Stimulated activated naive CD8-positive, alpha-beta T cell treated with anti-CD3 and anti-CD28 coated beads, Interleukin-15, amount 100 ng/mL, for 72 hours (primary cell): ENCODE data around the gene LIPK.

ENCODE experiments used
- ATAC-seq: fragments of 150-1000 bp; cut with Tn5 transposase; 2 replicates; pipeline ENCODE4 v1.10.0; 2021; ENCODE audit warnings: mild to moderate bottlenecking, moderate library complexity
- DNase-seq, 2 donors: peaks; one replicate each; pipeline ENCODE4 v3.0.0; 2021 to 2022
- H3K27ac Mint-ChIP-seq, 2 donors: one replicate each; pipeline ENCODE4 v1.8.0; 2022; ENCODE audit warnings: mild to moderate bottlenecking in 2 of 2, mixed read lengths in 2 of 2, moderate library complexity in 2 of 2
- H3K27me3 Mint-ChIP-seq: one replicate; pipeline ENCODE4 v1.8.0; 2022; ENCODE audit warnings: mixed read lengths
- H3K4me1 Mint-ChIP-seq: one replicate; pipeline ENCODE4 v1.8.0; 2022; ENCODE audit warnings: mild to moderate bottlenecking, mixed read lengths
- H3K4me3 Mint-ChIP-seq, 2 donors: one replicate each; pipeline ENCODE4 v1.8.0; 2022; ENCODE audit warnings: mild to moderate bottlenecking in 2 of 2, mixed read lengths in 2 of 2, moderate library complexity in 1 of 2
- H3K9me3 Mint-ChIP-seq, 2 donors: one replicate each; pipeline ENCODE4 v1.8.0; 2022; ENCODE audit warnings: mixed read lengths in 2 of 2

LIPK gene

DNA sequence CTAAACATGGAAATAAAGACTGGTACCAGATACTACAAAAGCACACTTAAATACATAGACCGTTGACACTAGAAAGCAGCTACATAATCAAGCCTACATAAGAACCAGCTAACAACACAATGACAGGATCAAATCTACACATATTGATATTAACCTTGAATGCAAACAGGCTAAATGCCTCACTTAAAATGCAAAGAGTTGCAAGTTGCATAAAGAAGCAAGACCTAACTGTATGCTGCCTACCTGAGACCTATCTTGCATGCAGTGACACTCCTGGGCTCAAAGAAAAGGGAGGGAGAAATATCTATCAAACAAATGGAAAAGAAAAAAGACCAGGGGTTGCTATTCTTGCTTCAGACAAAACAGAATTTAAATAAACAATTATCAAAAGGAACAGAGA, 39.6 kb downstream of the LIPK start:
- DNase-seq (no peak), ATAC-seq (no peak)
- Mint-ChIP-seq H3K27ac (peak overlapping the region in 1 of 2 donors; percentile 5), H3K9me3 (peaks cover 8 to 14% of the 10 kb centered on the region in 2 donors), H3K4me1 (peaks cover 6% of the 10 kb centered on the region), H3K27me3 (peaks cover 20% of the 10 kb centered on the region), H3K4me3 (no peak overlapping the region)

DNA sequence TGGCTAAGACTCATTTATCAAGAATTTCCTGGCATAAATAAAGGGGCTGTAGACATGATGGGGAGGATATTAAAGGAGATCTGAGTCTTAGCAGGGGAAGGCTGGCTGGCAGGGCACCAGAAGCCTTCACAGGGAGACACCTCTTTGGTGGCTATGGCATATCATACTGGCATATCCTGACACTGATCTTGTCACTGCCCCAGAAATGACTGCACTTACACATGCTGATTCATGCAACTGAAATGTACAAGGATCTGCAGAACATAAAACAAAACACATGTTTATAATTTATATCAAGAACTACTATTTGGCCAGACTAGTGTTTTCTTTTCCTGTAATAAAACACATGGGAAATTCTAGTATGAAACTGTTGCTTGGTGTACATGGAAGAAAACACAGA, 48.2 kb downstream of the LIPK start:
- H3K27ac Mint-ChIP-seq: no peak overlapping the region
- no peaks in the 10 kb centered on the region for H3K27me3 Mint-ChIP-seq
- DNase-seq (no peak), ATAC-seq (no peak)
- H3K4me3 Mint-ChIP-seq: no peak overlapping the region
- peaks cover 8% of the 10 kb centered on the region for H3K4me1 Mint-ChIP-seq
- H3K9me3 Mint-ChIP-seq: no peaks in the 10 kb centered on the region

DNA sequence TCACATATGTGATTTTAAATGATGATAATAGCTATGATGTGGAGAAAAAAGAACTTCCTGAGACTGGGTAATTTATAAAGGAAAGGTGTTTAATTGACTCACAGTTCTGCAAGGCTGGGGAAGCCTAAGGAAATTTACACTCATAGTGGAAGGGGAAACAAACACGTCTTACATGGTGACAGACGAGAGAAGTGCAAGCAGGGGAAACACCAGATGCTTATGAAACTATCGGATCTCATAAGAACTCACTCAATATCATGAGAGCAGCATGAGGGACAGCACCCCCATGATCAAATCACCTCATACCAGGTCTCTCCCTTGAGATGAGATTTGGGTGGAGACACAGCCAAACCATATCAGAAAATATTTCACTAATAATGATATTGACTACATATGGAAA, 49.7 kb downstream of the LIPK start:
- H3K9me3 Mint-ChIP-seq: peaks cover 0 to 5% of the 10 kb centered on the region in 2 donors
- H3K27me3 Mint-ChIP-seq: no peaks in the 10 kb centered on the region
- no peak overlapping the region for H3K4me3 Mint-ChIP-seq
- peaks cover 15% of the 10 kb centered on the region for H3K4me1 Mint-ChIP-seq
- peak; percentile 98 for ATAC-seq
- no peak overlapping the region for H3K27ac Mint-ChIP-seq
- DNase-seq: peak in 1 of 2 donors; percentile 16

DNA sequence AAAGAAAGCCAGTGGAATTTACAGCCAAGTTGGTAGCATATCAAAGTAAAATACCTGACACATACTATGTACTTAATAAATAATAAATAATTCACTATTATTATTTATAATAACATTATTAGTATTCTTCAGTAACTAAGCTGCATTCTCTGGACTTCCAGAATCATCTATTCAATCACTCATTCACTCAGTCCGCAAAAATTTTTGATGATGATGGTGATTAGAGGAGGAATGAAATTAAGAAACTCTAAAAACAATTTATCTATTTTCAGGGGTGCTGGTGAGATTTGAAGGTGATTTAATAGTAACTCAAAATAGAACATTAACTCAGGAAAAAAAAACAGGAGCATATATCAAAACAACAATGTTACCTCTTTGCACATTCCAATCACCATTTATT, 50.6 kb downstream of the LIPK start:
- H3K27ac Mint-ChIP-seq: no peak overlapping the region
- peaks cover 0 to 5% of the 10 kb centered on the region in 2 donors for H3K9me3 Mint-ChIP-seq
- peaks cover 15% of the 10 kb centered on the region for H3K4me1 Mint-ChIP-seq
- DNase-seq: no peak
- ATAC-seq: no peak
- no peaks in the 10 kb centered on the region for H3K27me3 Mint-ChIP-seq
- no peak overlapping the region for H3K4me3 Mint-ChIP-seq

DNA sequence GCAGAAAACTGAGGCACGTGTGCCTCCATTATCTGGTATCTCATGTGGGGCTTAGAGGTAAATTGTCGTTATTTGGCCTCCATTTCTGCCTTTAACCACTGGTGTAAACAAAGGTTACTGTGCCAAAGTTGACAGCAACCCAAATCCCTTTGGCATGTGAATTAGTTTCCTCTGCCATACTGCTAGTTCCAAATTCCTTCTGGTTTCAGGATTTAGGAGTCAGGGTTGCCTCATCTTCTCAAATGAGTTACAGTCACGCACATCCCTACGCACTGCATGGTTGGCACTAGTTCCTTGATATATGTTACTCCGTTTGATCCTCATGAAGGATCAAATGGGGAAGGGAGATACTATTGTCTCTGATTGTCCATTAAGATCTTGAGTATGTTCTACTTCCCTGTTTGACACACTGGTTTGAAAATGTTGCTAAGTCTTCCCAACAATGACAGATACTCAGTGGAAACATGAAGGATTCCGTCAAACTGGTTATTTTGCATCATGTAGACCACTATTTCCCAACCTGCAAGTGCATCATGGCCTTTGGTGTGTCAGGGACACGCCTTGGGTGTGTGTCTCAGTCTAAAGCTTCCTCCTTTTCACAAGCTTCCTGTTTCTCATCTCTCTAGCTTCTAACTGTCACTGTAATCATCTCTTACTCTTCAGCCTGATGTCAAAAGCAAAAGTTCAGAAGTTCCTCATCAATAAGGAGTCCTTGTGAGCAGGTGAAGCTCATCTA, 53.5 kb downstream of the LIPK start, which contains the start of gene LIPN:
Gene LIPN, plus strand, starts transcription at position 655 of the 736 bp plus-strand sequence. CDS start 1,386 bp downstream, outside the sequence.
- H3K4me1 Mint-ChIP-seq: peaks cover 32% of the 10 kb centered on the region
- ATAC-seq (no peak), DNase-seq (no peak)
- H3K27me3 Mint-ChIP-seq: no peaks in the 10 kb centered on the region
- peak within 1 kb of the TSS in 1 of 2 donors; percentile 14 for H3K27ac Mint-ChIP-seq
- no peak within 1 kb of the TSS for H3K4me3 Mint-ChIP-seq
- peaks cover 0 to 5% of the 10 kb centered on the region in 2 donors for H3K9me3 Mint-ChIP-seq

DNA sequence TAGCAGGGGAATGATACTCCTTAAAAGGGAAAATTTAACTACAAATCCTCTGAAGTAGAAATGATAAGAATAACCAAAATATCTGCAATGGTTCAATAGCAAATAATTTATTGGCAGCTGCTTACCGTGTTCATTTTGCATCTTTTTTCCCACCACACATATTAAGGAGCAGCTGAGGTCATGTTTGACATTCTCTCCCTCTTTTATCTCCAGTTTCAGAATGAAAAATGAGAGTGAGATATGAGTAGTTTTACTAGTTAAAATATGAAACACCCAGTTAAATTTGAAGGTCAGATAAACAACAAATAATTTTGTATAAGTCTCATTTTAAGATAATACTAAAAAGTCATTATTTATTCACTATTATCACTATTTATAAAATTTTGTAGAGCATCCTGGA, 56.9 kb downstream of the LIPK start:
- DNase-seq (no peak), ATAC-seq (no peak)
- Mint-ChIP-seq H3K4me3 (no peak overlapping the region), H3K27me3 (no peaks in the 10 kb centered on the region), H3K27ac (no peak overlapping the region), H3K4me1 (peaks cover 24% of the 10 kb centered on the region), H3K9me3 (peaks cover 0 to 5% of the 10 kb centered on the region in 2 donors)

DNA sequence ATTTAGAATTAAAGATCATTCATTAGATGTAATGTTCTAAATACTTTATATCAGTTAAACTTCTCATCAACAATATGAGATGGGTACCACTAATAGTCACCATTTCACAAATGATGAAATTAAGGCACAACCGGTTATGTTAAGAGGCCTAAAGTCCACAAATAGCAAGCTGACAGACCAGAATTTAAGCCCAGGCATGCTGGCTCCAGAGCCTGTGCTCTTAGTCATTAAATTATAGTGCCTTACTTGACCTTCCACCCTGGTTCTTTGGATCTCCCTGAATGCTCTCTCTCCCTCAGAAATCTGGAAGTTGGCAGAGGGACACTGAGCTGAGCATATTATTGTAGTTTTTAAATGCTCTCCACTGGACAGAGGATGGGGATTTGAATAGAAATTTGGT, 57.4 kb downstream of the LIPK start:
- H3K4me1 Mint-ChIP-seq: peaks cover 24% of the 10 kb centered on the region
- no peak overlapping the region for H3K27ac Mint-ChIP-seq
- H3K27me3 Mint-ChIP-seq: no peaks in the 10 kb centered on the region
- H3K4me3 Mint-ChIP-seq: no peak overlapping the region
- H3K9me3 Mint-ChIP-seq: peaks cover 0 to 5% of the 10 kb centered on the region in 2 donors
- DNase-seq: no peak
- no peak for ATAC-seq

DNA sequence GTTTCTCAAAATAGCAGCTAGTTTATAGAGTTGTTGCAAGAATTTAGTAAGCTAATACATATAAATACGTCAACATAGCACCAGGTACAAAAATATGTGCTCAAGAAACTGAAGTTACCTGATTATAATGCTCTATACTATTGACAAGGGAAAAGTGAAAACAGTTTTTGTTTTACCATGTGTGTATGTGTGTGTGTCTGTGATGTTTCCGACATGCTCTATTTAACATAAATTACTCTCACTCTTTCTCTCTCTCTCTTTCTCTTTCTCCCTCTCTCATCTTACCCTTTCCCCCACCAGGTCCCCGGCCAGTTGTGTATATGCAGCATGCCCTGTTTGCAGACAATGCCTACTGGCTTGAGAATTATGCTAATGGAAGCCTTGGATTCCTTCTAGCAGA, 58.1 kb downstream of the LIPK start:
- ATAC-seq: no peak
- Mint-ChIP-seq H3K4me1 (peaks cover 24% of the 10 kb centered on the region), H3K27ac (no peak overlapping the region), H3K4me3 (no peak overlapping the region), H3K27me3 (no peaks in the 10 kb centered on the region), H3K9me3 (peaks cover 0 to 5% of the 10 kb centered on the region in 2 donors)
- no peak for DNase-seq

DNA sequence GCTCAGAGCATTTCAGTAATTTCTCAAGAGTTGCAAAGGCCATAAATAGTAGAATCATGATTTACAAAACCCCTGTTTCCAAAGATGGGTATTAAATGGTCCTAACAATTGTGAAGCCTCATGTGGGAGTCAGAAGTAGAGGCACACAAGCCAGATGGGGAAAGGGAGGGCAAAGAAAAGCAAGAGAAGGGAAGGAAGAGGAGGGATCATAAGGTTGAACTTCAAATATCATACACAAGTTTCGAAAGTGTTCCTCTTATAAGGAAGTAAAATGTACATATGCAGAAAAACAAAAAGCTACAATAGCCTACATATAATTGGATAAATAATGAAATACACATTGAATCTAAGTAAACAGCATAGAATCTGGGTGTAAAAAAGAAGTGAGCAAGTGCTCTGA, 59.8 kb downstream of the LIPK start:
- Mint-ChIP-seq H3K4me3 (no peak overlapping the region), H3K27me3 (no peaks in the 10 kb centered on the region), H3K27ac (peak overlapping the region in 1 of 2 donors; percentile 8), H3K9me3 (no peaks in the 10 kb centered on the region), H3K4me1 (peaks cover 17% of the 10 kb centered on the region)
- no peak for ATAC-seq
- DNase-seq: no peak

DNA sequence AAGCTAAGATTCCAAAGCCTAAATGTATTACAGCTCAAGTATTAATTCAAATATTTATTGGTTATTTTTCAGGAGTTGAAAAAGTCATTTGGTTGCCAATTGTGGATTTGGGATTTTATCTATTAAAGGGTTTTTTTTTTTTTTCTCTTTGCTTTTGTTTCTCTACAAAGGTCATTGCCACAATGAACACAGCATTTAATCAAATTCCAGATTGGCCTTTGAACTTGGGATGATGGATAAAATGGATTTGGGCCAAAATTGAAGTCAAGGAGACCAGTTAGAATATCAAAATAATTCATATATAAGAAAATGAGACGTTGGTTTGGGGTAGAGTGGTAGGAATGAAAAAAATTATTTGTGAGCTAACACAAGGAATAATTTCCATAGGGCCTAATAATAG, 63.3 kb downstream of the LIPK start:
- DNase-seq: no peak
- no peaks in the 10 kb centered on the region for H3K4me1 Mint-ChIP-seq
- no peak overlapping the region for H3K4me3 Mint-ChIP-seq
- H3K9me3 Mint-ChIP-seq: peaks cover 5 to 12% of the 10 kb centered on the region in 2 donors
- H3K27me3 Mint-ChIP-seq: no peaks in the 10 kb centered on the region
- no peak for ATAC-seq
- no peak overlapping the region for H3K27ac Mint-ChIP-seq

DNA sequence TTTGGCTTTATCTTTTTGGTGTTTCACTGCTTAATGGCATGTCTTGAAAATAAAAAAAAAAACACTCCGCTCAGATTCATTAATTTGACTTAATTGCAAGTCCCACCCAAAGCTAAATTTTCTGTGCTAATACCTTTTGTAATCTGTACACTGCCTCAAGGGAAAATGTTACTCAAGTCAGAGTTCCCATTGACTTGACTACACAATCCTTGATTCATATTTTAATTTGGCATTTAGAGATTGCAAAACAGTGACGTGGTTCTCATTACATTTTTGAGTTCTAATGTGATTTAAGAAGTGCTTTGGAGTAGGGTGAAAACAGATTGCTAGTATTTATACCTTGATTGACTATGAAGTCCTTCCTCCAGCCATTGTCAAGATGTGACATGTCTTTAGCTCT, 75.2 kb downstream of the LIPK start:
- H3K4me3 Mint-ChIP-seq: no peak overlapping the region
- H3K27ac Mint-ChIP-seq: no peak overlapping the region
- ATAC-seq (no peak), DNase-seq (no peak)
- no peaks in the 10 kb centered on the region for H3K9me3 Mint-ChIP-seq
- H3K27me3 Mint-ChIP-seq: peaks cover 17% of the 10 kb centered on the region
- peaks cover 11% of the 10 kb centered on the region for H3K4me1 Mint-ChIP-seq

DNA sequence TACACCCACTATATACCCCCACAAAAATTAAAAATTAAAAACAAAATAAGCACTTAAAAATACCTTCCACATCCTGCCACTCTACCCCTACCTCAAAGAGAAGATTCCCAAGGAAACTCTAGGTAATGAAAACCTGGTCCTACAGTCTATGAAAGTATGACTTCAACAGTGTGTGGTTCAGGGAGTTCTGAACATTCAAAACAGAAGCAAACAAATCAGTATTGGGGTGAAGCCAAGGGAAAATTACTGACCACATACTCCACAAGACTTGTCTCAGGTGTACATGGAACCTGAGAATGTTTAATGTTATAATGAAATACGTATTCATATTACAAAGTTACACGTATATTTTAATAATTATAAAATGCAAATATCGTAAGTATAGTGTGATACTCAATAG, 76.2 kb downstream of the LIPK start:
- no peak overlapping the region for H3K4me3 Mint-ChIP-seq
- H3K27me3 Mint-ChIP-seq: peaks cover 17% of the 10 kb centered on the region
- H3K4me1 Mint-ChIP-seq: peaks cover 11% of the 10 kb centered on the region
- DNase-seq: no peak
- H3K27ac Mint-ChIP-seq: no peak overlapping the region
- ATAC-seq: no peak
- no peaks in the 10 kb centered on the region for H3K9me3 Mint-ChIP-seq

DNA sequence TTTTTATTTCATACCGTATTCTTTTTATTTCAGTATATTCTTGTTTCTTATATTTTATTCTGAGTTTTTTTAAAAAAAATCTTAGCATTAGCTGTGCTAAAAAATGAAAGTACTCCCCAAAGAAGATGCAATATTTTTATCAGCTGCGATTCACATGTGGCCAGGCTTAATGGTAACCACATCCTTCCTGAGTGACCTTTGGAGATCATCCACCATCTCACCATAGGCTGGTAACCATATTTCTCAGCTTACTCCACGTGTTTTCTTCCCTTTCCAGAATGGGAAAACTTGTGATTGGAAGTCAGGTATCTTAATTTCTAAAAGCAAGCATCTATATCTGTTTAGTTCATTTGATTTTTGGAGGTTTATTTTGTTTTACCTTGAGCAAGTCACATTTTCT, 77.7 kb downstream of the LIPK start:
- Mint-ChIP-seq H3K4me3 (no peak overlapping the region), H3K4me1 (peaks cover 11% of the 10 kb centered on the region), H3K27ac (no peak overlapping the region), H3K27me3 (peaks cover 16% of the 10 kb centered on the region), H3K9me3 (no peaks in the 10 kb centered on the region)
- no peak for DNase-seq
- ATAC-seq: no peak

DNA sequence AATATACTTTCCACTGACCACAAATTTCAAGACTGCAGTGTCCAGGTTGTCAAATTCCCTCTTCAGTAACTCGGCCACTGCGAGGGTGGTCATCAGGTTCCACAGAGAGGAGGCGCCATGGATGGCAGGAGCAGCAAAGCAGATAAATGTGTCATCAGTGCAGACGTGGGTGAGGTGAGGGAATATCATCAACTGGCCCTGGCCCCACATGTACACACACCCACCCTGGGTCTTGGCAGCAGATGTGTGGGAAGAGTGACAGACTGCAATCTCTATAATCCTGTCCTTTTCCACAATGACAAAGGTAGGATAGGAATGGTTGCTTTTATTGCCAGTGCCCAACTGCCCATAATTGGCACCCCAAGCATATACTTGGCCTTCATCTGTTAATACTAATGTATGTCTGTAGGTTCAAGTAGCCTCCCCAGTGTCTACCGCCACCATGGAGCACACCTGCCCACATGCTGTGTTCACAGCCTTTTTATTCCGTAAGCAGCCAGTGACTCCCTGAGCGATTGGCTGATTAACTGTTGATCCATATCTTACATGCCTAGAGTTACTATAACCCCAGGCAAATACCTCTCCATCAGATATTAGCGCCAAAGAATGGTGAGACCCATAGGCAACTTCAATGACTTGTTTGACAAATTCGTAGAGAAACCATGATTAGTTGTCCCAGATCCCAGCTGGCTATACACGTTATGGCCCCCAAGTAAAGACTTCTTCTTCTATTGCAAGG, 80.2 kb downstream of the LIPK start:
- ATAC-seq (no peak), DNase-seq (no peak)
- Mint-ChIP-seq H3K27me3 (peaks cover 16% of the 10 kb centered on the region), H3K4me1 (peaks cover 11% of the 10 kb centered on the region), H3K9me3 (no peaks in the 10 kb centered on the region), H3K4me3 (no peak overlapping the region), H3K27ac (no peak overlapping the region)

DNA sequence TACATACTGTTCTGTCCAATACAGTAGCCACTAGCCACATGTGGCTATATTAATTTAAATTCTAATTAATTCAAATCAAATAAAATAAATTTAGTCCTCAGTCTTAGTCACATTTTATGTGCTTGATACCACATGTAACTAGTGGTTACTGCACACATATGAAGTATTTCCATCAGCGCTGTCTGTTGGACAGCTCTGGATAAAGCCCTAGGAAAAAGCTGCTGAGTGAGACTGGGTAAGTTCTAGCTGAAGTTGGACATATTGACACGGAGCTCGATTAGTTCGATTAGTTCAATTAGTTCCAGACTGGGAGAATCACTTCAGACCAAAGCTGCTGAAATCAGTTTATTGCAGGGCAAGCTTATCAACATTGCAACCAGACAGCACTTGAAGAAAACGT, 81.4 kb downstream of the LIPK start:
- DNase-seq: no peak
- no peak for ATAC-seq
- Mint-ChIP-seq H3K27ac (no peak overlapping the region), H3K4me1 (peaks cover 21% of the 10 kb centered on the region), H3K27me3 (peaks cover 16% of the 10 kb centered on the region), H3K4me3 (no peak overlapping the region), H3K9me3 (no peaks in the 10 kb centered on the region)

DNA sequence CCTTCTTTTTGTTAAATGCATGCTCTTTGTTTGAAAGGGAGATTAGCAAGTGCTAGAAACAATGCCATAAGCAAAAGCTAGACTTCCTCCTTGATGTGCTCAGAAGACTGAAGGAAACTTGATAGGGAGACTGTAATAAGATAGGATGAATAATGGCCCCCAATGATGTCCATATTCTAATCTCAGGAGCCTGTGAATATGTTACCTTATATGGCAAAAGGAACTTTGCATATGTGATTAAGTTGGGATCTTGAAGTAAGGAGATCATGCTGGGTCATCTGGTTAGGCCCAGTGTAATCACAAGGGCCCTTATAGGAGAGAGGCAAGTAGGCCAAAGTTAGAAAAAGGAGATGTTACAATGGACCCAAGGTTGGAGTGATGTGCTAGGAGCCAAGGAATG, 82.9 kb downstream of the LIPK start:
- Mint-ChIP-seq H3K9me3 (no peaks in the 10 kb centered on the region), H3K4me1 (peaks cover 24% of the 10 kb centered on the region), H3K27me3 (peaks cover 16% of the 10 kb centered on the region), H3K27ac (no peak overlapping the region), H3K4me3 (no peak overlapping the region)
- ATAC-seq (no peak), DNase-seq (no peak)
